GM11168 (cell line): ENCODE results near the gene CCT2.

Experiments
- in situ Hi-C: fragments of 300-500 bp; cut with MboI; formaldehyde crosslinking; loops from one replicate; pipeline ENCODE4 v1.12.0; 2022; ENCODE audit warnings: low sequenced_read_pairs; ENCODE audit not compliant: unreplicated experiment

Gene CCT2

DNA sequence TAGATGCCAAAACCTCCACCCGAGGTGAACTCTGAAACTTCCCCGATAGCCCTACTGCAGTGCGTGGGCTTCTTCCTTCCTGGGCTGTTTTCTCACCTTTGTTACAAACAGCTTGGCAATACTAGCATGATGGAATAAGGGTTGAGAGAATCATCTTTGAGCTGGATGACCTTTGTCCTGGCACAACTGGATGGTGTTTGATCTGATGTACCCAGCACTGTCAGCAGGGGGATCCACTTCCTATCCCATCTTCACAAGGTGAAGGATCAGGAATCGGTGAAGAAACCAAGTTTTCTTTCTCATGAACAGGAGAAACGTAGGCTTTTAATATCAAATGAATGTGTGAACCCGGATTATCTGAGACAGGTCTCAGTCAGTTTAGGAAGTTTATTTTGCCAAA lies 44.9 kb downstream of the CCT2 start:
- in situ Hi-C loops = no loop called here

DNA sequence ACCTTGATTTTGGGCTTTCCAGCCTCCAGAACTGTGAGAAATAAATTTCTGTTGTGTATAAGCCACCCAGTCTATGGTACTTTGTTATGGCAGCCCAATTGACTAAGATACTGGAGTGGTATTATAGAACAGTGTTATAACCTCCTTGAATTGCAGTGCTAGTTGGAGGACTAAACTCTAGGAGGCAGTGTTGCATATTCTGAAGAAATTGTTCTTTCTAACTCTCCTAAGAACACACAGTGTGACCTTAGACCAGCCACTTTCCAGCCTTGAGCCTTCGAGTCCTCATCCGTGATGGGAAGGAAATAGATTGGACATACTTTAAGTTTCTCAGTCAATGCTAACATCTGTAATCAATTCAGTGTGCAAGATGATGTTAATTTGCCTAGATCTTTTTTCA lies 47.8 kb downstream of the CCT2 start:
- in situ Hi-C loops = no loop called here

DNA sequence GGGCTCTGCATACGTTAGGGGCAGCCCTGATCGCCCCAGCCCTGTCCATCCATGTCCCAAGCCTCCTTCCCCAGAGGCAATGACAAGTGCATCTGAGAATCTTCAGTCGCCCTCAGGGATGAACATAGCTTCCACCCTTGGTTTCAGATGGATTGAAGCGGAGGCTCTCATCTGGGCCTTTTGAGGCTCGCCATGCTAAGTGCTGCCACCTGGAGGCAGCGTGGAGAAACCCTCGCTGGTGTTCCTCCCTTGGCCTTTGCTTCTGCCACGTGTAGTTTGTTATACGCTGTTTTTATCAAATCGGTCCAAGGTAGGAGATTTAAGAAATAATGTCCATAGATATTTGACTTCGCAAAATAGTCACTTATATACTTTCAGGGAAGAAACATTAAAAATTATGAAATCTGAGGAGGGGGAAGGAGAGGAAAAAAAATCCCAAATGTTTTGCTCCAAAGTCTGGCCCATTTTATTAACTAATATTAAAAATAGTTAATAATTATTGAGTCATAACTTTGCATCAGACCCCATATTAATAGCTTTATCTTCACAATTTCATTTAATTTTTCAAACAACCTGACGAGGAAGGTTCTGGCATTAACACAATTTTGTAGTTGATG lies 54.2 kb downstream of the CCT2 start:
- in situ Hi-C loops = loop anchor here (10.0 kb wide), 1 partner anchor 285 kb away; the partner anchor contains the start of gene YEATS4

GRCh38 chr12:69641546-69641945 lies 56.3 kb downstream of the CCT2 start:
- in situ Hi-C loops = loop anchor here (10.0 kb wide), 1 partner anchor 287 kb away; the partner anchor contains the start of gene YEATS4

DNA sequence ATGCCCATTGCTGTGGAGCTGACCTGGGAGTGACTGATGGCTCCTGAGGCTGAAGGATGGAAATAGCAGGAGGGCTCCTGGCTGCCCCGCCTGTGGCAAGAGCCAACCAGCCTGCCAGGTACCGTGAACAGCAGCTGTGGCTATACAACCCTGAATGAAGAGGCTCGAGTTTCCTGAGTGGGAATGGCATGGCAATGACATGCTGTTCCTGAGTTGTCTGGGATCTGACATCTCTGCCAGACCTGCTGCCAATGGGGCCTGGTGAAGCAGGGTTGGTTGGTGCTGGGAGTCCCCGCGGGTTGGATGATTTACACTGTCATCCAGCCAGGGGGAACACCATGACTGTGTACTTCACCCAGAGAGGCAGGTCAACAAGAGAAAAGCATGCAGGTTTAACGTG lies 57.3 kb downstream of the CCT2 start:
- in situ Hi-C loops = loop anchor here (10.0 kb wide), 1 partner anchor 288 kb away; the partner anchor contains the start of gene YEATS4

- in situ Hi-C loops = loop anchor here (10.0 kb wide), 1 partner anchor 290 kb away; the partner anchor contains the start of gene YEATS4
Measured at GRCh38 chr12:69644511-69644910, 59.3 kb downstream of the CCT2 start.

DNA sequence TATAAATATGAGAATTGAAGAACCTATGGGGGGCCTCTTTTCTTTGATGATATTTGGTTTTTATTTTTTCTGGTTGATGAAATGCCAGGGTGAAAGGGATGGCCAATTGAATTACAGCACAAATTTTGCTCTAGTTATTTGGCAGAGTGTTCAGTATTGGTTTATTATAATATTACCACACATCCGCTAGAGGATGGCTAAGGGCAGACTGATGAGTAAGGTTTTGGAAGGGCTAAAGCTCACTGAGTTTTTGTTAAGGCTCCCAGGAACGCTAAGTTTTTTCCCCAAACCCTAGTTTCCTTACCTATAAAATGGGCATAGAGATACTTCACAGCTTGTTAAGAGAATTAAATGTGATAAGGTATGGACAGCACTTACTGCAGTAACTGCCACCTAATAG lies 59.8 kb downstream of the CCT2 start:
- in situ Hi-C loops = loop anchor here (10.0 kb wide), 1 partner anchor 290 kb away; the partner anchor contains the start of gene YEATS4

GRCh38 chr12:69647178-69647577 lies 61.9 kb downstream of the CCT2 start:
- in situ Hi-C loops = loop anchor here (10.0 kb wide), 1 partner anchor 292 kb away; the partner anchor contains the start of gene YEATS4

DNA sequence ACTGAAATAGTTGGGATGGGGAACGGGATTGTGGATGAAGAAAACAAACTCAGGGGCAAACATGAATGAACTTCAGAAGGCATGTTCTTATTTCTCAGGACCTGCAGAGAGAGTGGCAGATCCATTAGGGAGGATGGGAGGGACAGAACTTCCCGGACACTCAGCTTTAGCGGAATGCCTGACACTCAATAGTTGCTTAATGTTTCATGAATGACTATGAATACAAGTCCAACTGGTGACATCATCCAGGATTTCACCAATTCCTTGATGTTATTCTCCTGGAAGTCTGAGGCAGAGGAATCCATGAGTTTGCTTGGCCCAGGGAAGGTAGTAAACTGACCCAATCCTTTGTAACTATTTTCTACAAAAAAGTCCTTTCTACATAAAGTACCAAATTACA lies 63.2 kb downstream of the CCT2 start:
- in situ Hi-C loops = loop anchor here (10.0 kb wide), 1 partner anchor 294 kb away; the partner anchor contains the start of gene YEATS4

- in situ Hi-C loops = loop anchor here (10.0 kb wide), 1 partner anchor 295 kb away; the partner anchor contains the start of gene YEATS4
Measured at GRCh38 chr12:69649529-69649928, 64.3 kb downstream of the CCT2 start.
